Naive thymus-derived CD4-positive, alpha-beta T cell (primary cell): ENCODE data around the gene ZNF155. TPM values are rescaled to one million over a fixed set of nuclear protein-coding genes. Genes with fewer than 3 reads are reported as not detected.

ENCODE experiments used
- ATAC-seq: fragments of 150-1000 bp; cut with Tn5 transposase; 2 replicates; pipeline ENCODE4 v1.10.0; 2021; ENCODE audit warnings: mild to moderate bottlenecking, moderate library complexity
- CTCF ChIA-PET: fragments of 350-600 bp; sonication (Branson Sonifier 250); formaldehyde crosslinking; loops from one replicate; lab custom pipeline; 2021; ENCODE audit warnings: antibody characterized with exemption; lab: Charles Lee
- POLR2A ChIA-PET: fragments of 350-600 bp; sonication (Branson Sonifier 250); formaldehyde crosslinking; loops from one replicate; lab custom pipeline; 2021; ENCODE audit warnings: antibody characterized with exemption, inconsistent platforms; lab: Charles Lee
- DNase-seq, 9 donors: peaks; one replicate each; pipeline versions ENCODE4 v3.0.0 to v3.0.0-alpha.2; 2020 to 2022; ENCODE audit warnings: mixed read lengths in 1 of 9
- H3K27ac ChIP-seq: one replicate; pipeline ENCODE4 v1.7.0; 2013; ENCODE audit warnings: mild to moderate bottlenecking, low read depth, low read length, moderate library complexity
- H3K27me3 ChIP-seq, 2 donors: one replicate each; pipeline ENCODE4 v1.7.0; 2013; ENCODE audit warnings: low read length in 2 of 2, mild to moderate bottlenecking in 2 of 2, moderate library complexity in 2 of 2; ENCODE audit not compliant: control insufficient read depth in 2 of 2, insufficient read depth in 2 of 2
- H3K36me3 ChIP-seq, 3 experiments: 1 replicate in 2 of 3; 2 replicates in 1 of 3; pipeline ENCODE4 v1.7.0; 2013; ENCODE audit warnings: low read length in 3 of 3, mild to moderate bottlenecking in 3 of 3, moderate library complexity in 1 of 3; ENCODE audit not compliant: insufficient read depth in 3 of 3, control insufficient read depth in 2 of 3
- H3K4me1 ChIP-seq, 2 donors: one replicate each; pipeline ENCODE4 v1.7.0; 2013; ENCODE audit warnings: low read length in 2 of 2, mild to moderate bottlenecking in 2 of 2, moderate library complexity in 1 of 2; ENCODE audit not compliant: control insufficient read depth in 2 of 2, insufficient read depth in 2 of 2
- H3K4me3 ChIP-seq: 2 replicates; pipeline ENCODE4 v1.7.0; 2013; ENCODE audit warnings: mild to moderate bottlenecking, low read length
- H3K9me3 ChIP-seq, 3 experiments: 1 replicate in 2 of 3; 2 replicates in 1 of 3; pipeline ENCODE4 v1.7.0; 2013; ENCODE audit warnings: low read length in 3 of 3; ENCODE audit not compliant: control insufficient read depth in 2 of 3
- H3K27ac Mint-ChIP-seq, 9 donors: one replicate each; pipeline ENCODE4 v1.8.0; 2020 to 2022; ENCODE audit warnings: mixed read lengths in 9 of 9, mild to moderate bottlenecking in 8 of 9, moderate library complexity in 5 of 9, inconsistent platforms in 2 of 9
- H3K27me3 Mint-ChIP-seq, 5 donors: one replicate each; pipeline ENCODE4 v1.8.0; 2021 to 2022; ENCODE audit warnings: mixed read lengths in 5 of 5, mild to moderate bottlenecking in 1 of 5
- H3K36me3 Mint-ChIP-seq, 5 donors: one replicate each; pipeline ENCODE4 v1.8.0; 2020 to 2022; ENCODE audit warnings: mixed read lengths in 5 of 5, mild to moderate bottlenecking in 3 of 5, inconsistent platforms in 1 of 5
- H3K4me1 Mint-ChIP-seq, 7 donors: one replicate each; pipeline ENCODE4 v1.8.0; 2020 to 2022; ENCODE audit warnings: mixed read lengths in 7 of 7, mild to moderate bottlenecking in 3 of 7, inconsistent platforms in 1 of 7
- H3K4me3 Mint-ChIP-seq, 10 donors: one replicate each; pipeline ENCODE4 v1.8.0; 2020 to 2022; ENCODE audit warnings: mild to moderate bottlenecking in 10 of 10, mixed read lengths in 10 of 10, moderate library complexity in 6 of 10, inconsistent platforms in 2 of 10
- H3K9me3 Mint-ChIP-seq, 11 donors: one replicate each; pipeline ENCODE4 v1.8.0; 2020 to 2022; ENCODE audit warnings: mixed read lengths in 11 of 11, mild to moderate bottlenecking in 4 of 11, inconsistent platforms in 1 of 11, moderate library complexity in 1 of 11
- intact Hi-C, 2 donors: fragments of 100-400 bp; cut with micrococcal nuclease; formaldehyde crosslinking; loops; one replicate each; pipeline ENCODE4 v1.15.1; 2023
- polyA plus RNA-seq, 2 donors: library from polyadenylated mRNA; unstranded; fragments of 300-500 nt; fragmentation: Illumina TruSeq; gene quantifications; one replicate each; pipeline ENCODE4 v1.2.3, GENCODE V29; 2021
- total RNA-seq, 6 experiments: library from RNA in 5 of 6; stranded (reverse) in 5 of 6; gene quantifications; 1 replicate in 5 of 6; 2 replicates in 1 of 6; pipeline ENCODE4 v1.2.3 and lab custom pipeline; 2021 to 2026

ZNF155 gene
- total and polyA plus RNA-seq, 7 experiments from 2014 or later, result 0.99 to 13.3 (median 5.7) TPM

DNA sequence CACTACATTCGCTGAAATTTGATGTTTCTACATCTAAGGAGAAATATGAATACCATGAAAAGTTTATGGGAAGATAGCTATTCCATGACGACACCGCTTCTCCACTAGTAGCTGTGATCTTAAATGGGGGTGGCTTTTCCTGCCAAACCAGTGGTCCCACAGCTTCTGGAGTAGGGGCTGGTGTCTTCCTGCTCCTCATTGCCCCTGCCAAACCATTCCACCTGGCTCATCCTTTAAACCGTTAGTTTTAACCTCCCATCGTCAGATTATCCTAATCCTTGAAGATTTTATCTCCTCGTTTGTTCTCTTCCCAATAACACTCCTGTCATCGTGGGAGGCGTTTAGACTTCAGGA is 18.2 kb downstream of the ZNF155 start:
- Histone ChIP-seq H3K4me3 (peak overlapping the region; percentile 88), H3K9me3 (peaks cover 3 to 28% (median 4%) of the 10 kb centered on the region in 3 experiments), H3K36me3 (peaks cover 0 to 25% (median 0%) of the 10 kb centered on the region in 3 experiments), H3K27me3 (no peaks in the 10 kb centered on the region), H3K4me1 (peaks cover 0 to 8% of the 10 kb centered on the region in 2 donors), H3K27ac (peak overlapping the region; percentile 80)
- Mint-ChIP-seq H3K4me3 (peak overlapping the region; percentile 96 to 100 (median 99)), H3K4me1 (peaks cover 15 to 29% (median 20%) of the 10 kb centered on the region in 7 donors), H3K27ac (peak overlapping the region; percentile 87 to 98 (median 95)), H3K36me3 (peaks cover 20 to 41% (median 33%) of the 10 kb centered on the region in 5 donors), H3K9me3 (peaks cover 12 to 54% (median 37%) of the 10 kb centered on the region in 11 donors), H3K27me3 (peaks cover 0 to 2% (median 0%) of the 10 kb centered on the region in 5 donors)
- CTCF ChIA-PET, result no interaction called here
- POLR2A ChIA-PET, result interaction anchor here (0.6 to 1.2 kb wide), 3 partner anchors 49 to 70 kb away, joined by 3 read pairs; no protein-coding TSS in a partner anchor
- no peak for DNase-seq
- intact Hi-C loops, result loop anchor here (1.0 to 2.0 kb wide), 15 partner anchors 18 to 303 kb away; partner anchors contain the start of genes ZNF155 (in 2 of the 2), ZNF222 (in 2 of the 2), ZNF224 (in 2 of the 2) and ZNF225 (in 2 of the 2)
- no peak for ATAC-seq

DNA sequence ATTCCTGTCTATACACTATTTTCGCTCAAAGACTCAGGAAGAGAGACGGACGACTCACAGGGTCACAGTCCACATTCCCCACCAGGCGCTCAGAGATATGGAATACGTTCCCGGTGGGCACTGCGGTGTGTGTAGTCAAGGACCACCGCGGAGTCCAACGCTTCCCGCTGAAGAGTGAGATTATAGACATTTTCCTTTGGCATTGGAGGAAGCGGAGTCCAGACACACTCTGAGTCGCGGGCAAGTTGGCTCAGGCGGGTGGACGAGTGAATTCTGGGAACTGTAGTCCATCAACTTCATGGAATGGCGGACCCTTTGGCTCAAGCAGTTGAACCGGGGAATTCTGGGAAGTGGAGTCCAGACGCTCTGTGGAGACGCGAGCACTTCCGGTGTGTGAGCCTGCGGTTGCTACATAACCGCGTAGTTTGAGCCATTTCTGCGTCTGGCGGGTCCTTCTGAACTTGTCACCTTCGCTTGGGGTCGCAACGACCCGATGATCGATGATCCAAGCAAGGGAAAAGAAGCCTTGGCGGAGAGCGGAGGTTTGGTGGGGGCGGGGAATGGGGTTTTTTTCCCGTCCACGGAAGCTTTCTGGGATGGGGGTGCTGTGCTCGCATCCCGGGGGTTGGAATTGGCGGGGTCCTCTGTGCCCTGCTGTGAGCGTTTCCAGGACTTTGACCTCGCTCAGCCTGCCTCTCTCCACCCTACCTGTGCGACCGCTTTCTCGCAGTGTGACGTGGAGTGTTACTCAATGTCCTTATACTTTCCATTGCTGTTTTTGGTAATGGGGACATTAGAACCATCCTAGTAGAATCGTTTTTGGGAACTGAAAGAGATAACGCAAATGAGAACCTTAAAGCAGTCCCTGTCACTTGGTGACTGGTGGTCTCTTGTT is 18.8 kb downstream of the ZNF155 start, which contains the start of gene ZNF230:
Gene ZNF230, plus strand, starts transcription at position 392 of the 895 bp plus-strand sequence. CDS start 4,122 bp downstream, outside the sequence.
- Mint-ChIP-seq H3K9me3 (peaks cover 18 to 54% (median 40%) of the 10 kb centered on the region in 11 donors), H3K27ac (peak within 1 kb of the TSS; percentile 87 to 98 (median 95)), H3K27me3 (peaks cover 0 to 2% (median 0%) of the 10 kb centered on the region in 5 donors), H3K36me3 (peaks cover 26 to 41% (median 33%) of the 10 kb centered on the region in 5 donors), H3K4me3 (peak within 1 kb of the TSS; percentile 96 to 100 (median 99)), H3K4me1 (peaks cover 15 to 32% (median 20%) of the 10 kb centered on the region in 7 donors)
- H3K27me3 ChIP-seq, result no peaks in the 10 kb centered on the region
- H3K27ac ChIP-seq, result peak within 1 kb of the TSS; percentile 80
- peaks cover 0 to 8% of the 10 kb centered on the region in 2 donors for H3K4me1 ChIP-seq
- CTCF ChIA-PET, result no interaction called here
- H3K4me3 ChIP-seq, result peak within 1 kb of the TSS; percentile 88
- POLR2A ChIA-PET, result interaction anchor here (0.9 to 1.8 kb wide), 2 partner anchors 21 to 69 kb away, joined by 3 to 7 read pairs; no protein-coding TSS in a partner anchor
- DNase-seq (peak; percentile 50 to 85 (median 77)), ATAC-seq (peak; percentile 99)
- H3K9me3 ChIP-seq, result peaks cover 4 to 29% (median 9%) of the 10 kb centered on the region in 3 experiments
- intact Hi-C loops, result loop anchor here (1.0 to 2.0 kb wide), 15 partner anchors 19 to 302 kb away; partner anchors contain the start of genes ZNF155 (in 2 of the 2), ZNF222 (in 2 of the 2), ZNF224 (in 2 of the 2) and ZNF225 (in 2 of the 2)
- H3K36me3 ChIP-seq, result peaks cover 0 to 26% (median 5%) of the 10 kb centered on the region in 3 experiments

- Mint-ChIP-seq H3K36me3 (peaks cover 31 to 43% (median 33%) of the 10 kb centered on the region in 5 donors), H3K27ac (peak overlapping the region; percentile 87 to 98 (median 95)), H3K27me3 (peaks cover 0 to 2% (median 0%) of the 10 kb centered on the region in 5 donors), H3K4me3 (peak overlapping the region; percentile 96 to 100 (median 99)), H3K9me3 (peaks cover 15 to 54% (median 40%) of the 10 kb centered on the region in 11 donors), H3K4me1 (peaks cover 15 to 32% (median 20%) of the 10 kb centered on the region in 7 donors)
- peak overlapping the region; percentile 80 for H3K27ac ChIP-seq
- ChIA-PET POLR2A (interaction anchor here (1.8 kb wide), 1 partner anchor 20 kb away, joined by 7 read pairs; no protein-coding TSS in a partner anchor), CTCF (no interaction called here)
- peak; percentile 28 for ATAC-seq
- H3K36me3 ChIP-seq, result peaks cover under 1 to 32% (median 13%) of the 10 kb centered on the region in 3 experiments
- peak in 3 of 9 donors; percentile 14 to 27 (median 17) for DNase-seq
- H3K27me3 ChIP-seq, result no peaks in the 10 kb centered on the region
- peaks cover 0 to 8% of the 10 kb centered on the region in 2 donors for H3K4me1 ChIP-seq
- H3K9me3 ChIP-seq, result peaks cover 4 to 30% (median 8%) of the 10 kb centered on the region in 3 experiments
- H3K4me3 ChIP-seq, result peak overlapping the region; percentile 88
- intact Hi-C loops, result loop anchor here in 1 of 2 donors (2.0 kb wide), 1 partner anchor 69 kb away; the partner anchor contains the start of gene ZNF284
Measured at GRCh38 chr19:44003461-44004009, 19.5 kb downstream of the ZNF155 start.

DNA sequence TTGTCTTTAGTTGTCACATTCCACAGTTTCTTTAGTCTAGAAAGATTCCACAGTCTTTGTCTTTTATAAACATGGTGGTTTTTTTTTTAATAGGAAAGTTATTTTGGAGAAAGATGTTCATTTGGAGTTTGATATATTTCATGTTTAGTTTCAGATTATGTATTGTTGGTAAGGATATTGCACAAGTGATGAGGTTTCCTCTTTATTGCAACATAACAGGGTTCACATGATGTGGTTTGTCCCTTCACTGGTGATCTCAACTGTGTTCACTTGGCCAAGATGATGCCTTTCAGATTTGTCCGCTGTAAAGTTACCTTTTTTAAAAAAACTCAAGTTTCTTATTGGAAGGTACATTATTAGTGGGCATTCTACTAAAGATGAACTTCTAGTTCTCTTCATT is 22.0 kb downstream of the ZNF155 start:
- no peak for ATAC-seq
- Histone ChIP-seq H3K27ac (no peak overlapping the region), H3K4me3 (no peak overlapping the region), H3K36me3 (peaks cover 24 to 57% (median 34%) of the 10 kb centered on the region in 3 experiments), H3K27me3 (no peaks in the 10 kb centered on the region), H3K9me3 (peaks cover 8 to 48% (median 18%) of the 10 kb centered on the region in 3 experiments), H3K4me1 (peaks cover 0 to 8% of the 10 kb centered on the region in 2 donors)
- ChIA-PET CTCF (no interaction called here), POLR2A (no interaction called here)
- Mint-ChIP-seq H3K4me3 (no peak overlapping the region), H3K27me3 (peaks cover 0 to 2% (median 0%) of the 10 kb centered on the region in 5 donors), H3K9me3 (peaks cover 25 to 71% (median 54%) of the 10 kb centered on the region in 11 donors), H3K4me1 (peaks cover 15 to 32% (median 20%) of the 10 kb centered on the region in 7 donors), H3K27ac (no peak overlapping the region), H3K36me3 (peaks cover 47 to 62% (median 56%) of the 10 kb centered on the region in 5 donors)
- DNase-seq, result no peak
- intact Hi-C loops, result no loop called here

DNA sequence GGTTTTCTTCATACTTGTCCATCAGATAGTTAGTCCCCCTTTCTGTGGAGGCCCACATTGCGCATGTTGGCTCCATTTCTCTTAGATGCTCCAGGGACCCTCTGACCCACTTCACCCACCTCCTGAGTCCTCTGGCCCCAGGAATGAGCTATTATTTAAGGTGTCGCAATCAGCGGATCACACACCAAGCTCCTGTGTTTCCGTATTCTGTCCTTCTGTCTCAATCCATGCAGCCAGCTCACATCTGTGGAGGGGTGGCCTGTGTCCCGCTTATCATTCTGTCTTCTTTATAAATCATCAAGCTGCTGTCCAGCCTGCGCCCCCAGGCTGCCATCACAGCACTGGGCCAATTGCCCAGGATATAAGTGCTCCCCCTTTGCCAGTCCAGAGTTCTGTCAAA is 23.5 kb downstream of the ZNF155 start:
- Mint-ChIP-seq H3K4me1 (peaks cover 9 to 25% (median 13%) of the 10 kb centered on the region in 7 donors), H3K4me3 (peak overlapping the region in 1 of 10 donors; percentile 42), H3K9me3 (peaks cover 32 to 85% (median 60%) of the 10 kb centered on the region in 11 donors), H3K27ac (no peak overlapping the region), H3K27me3 (no peaks in the 10 kb centered on the region), H3K36me3 (peaks cover 55 to 70% (median 66%) of the 10 kb centered on the region in 5 donors)
- POLR2A ChIA-PET, result no interaction called here
- intact Hi-C loops, result no loop called here
- no peak for ATAC-seq
- CTCF ChIA-PET, result no interaction called here
- Histone ChIP-seq H3K27ac (no peak overlapping the region), H3K9me3 (peaks cover 8 to 63% (median 28%) of the 10 kb centered on the region in 3 experiments), H3K4me3 (no peak overlapping the region), H3K27me3 (no peaks in the 10 kb centered on the region), H3K36me3 (peaks cover 30 to 69% (median 36%) of the 10 kb centered on the region in 3 experiments), H3K4me1 (peaks cover 0 to 8% of the 10 kb centered on the region in 2 donors)
- DNase-seq, result no peak

DNA sequence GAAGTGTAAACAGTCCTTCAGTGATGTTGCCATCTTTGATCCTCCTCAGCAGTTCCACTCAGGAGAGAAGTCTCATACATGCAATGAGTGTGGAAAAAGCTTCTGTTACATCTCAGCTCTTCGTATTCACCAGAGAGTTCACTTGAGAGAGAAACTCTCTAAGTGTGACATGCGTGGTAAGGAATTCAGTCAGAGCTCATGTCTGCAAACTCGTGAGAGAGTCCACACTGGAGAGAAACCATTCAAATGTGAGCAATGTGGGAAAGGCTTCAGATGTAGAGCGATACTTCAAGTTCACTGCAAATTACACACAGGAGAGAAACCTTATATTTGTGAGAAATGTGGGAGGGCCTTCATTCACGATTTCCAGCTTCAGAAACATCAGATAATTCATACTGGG is 26.5 kb downstream of the ZNF155 start:
- Mint-ChIP-seq H3K4me3 (no peak overlapping the region), H3K4me1 (peaks cover 0 to 10% (median 4%) of the 10 kb centered on the region in 7 donors), H3K27me3 (no peaks in the 10 kb centered on the region), H3K27ac (no peak overlapping the region), H3K9me3 (peaks cover 39 to 98% (median 76%) of the 10 kb centered on the region in 11 donors), H3K36me3 (peaks cover 58 to 83% (median 75%) of the 10 kb centered on the region in 5 donors)
- no peak overlapping the region for H3K4me3 ChIP-seq
- peaks cover 30 to 61% (median 36%) of the 10 kb centered on the region in 3 experiments for H3K36me3 ChIP-seq
- intact Hi-C loops, result no loop called here
- no peaks in the 10 kb centered on the region for H3K4me1 ChIP-seq
- H3K27me3 ChIP-seq, result no peaks in the 10 kb centered on the region
- H3K27ac ChIP-seq, result no peak overlapping the region
- CTCF ChIA-PET, result no interaction called here
- DNase-seq, result no peak
- POLR2A ChIA-PET, result no interaction called here
- no peak for ATAC-seq
- peaks cover 8 to 87% (median 28%) of the 10 kb centered on the region in 3 experiments for H3K9me3 ChIP-seq
